HG03432 (cell line): Measurements from ENCODE around the gene ARHGAP23.
"Not testable (repeated sequence)": the region's sequence is repeated elsewhere in the genome, so short reads cannot be mapped to it uniquely, and the experiment has no call there.

Experiments used
- ATAC-seq: cut with Tn5 transposase; IDR thresholded peaks from one replicate; pipeline ENCODE4 v1.9.1; 2021; ENCODE audit warnings: mild to moderate bottlenecking, moderate library complexity; ENCODE audit not compliant: unreplicated experiment

The ARHGAP23 gene

DNA sequence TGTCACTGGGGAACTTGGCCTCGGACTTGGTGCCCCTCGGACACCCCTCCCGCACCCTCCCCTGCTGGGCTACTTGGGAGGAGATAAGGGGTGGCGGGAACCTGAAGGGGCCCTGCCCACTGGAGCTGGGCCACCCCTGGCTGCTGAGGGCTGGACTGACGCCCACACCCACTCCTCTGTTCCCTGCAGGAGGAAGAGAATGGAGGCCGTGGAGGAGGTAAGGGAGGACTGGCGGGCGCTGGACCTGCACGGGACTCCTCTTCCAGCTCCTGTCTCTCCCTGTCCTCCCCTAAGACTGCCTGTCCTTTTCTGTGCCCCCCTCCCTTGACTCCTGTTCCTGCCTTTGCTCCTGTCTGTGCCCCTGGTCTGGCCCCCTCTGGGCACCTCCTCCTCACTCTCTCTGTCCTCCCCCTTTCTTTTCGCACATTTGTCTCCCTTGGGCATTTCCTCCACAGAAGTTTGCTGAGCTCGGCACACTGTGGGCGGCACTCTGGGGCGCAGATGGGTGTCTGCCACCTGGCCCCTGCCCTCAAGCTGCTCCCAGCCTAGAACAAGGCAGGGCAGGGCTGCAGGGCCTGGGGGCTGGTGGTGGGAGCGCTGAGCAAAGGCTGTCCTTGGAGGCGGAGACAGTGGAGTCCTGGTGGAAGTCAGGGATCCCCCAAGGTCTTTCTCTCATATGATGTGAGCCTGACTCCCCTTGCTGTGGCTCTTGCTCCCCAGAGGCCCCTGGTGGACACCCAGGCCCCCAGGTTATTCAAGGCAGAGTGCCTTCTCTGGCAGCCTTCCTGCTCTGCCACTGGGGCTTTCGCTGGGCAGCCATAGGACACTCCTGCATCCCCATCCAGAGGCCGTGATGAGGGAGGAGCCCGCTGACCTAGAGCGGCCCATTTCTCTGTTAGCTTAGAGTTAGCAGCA lies 32.7 kb downstream of the ARHGAP23 start:
- no peak for ATAC-seq

DNA sequence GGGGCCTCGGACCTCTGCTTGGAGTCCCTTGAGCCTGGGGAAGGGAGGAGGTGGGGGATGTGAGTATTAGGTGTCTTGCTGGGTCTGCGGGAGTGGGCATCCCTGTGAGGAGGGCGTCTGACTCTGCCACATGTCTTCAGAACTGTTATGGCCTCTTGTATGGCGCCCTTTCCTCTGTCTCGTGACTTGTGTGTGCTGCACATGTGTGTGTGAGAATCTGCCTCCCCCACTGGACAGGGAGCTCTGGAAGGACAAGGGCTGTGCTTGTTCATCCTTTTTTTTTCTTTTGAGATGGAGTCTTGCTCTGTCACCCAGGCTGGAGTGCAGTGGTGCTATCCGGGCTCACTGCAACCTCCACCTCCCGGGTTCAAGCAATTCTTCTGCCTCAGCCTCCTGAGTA lies 33.4 kb downstream of the ARHGAP23 start:
- ATAC-seq: no peak

DNA sequence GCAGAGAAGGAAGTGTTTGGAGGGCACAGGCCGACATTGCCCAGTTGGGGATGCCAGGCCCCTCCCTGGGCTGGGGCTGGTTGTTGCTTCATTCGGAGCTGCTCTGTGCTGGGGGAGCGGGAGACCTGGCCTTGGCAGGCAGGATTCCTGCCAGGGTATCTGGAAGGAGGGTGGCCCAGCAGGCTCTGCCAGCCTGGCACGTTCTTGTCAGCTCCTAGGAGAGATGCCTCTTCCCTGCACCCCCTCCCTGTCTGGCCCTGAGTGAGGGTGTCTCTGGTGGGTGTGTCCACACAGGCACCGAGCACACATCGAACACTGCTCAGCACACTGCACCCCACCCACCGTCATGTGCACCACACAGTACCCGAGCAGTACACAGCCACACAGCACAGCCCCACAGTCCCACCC lies 35.2 kb downstream of the ARHGAP23 start:
- ATAC-seq: no peak

DNA sequence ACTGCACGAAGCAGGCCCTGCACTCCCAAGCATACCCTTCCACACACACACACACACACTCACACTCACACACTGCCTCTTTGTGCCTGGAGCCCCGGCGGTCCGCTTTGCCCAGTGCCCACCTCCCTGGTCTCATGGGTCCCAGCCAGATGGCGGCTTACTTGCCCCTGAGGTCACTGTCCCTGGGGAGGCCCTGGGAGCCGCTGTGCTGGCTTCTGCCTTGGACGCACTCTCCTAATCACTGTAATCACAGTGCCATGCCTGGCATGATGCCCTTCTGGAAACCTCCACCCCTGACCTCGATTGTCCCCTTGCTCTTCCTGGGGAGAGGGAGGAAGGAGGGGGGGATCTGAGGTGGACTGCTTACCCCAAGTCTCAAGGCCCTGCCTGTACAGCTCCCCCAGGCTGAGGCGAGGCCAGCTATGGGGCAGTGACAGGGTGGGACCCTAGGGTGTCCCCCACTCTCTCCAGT lies 36.0 kb downstream of the ARHGAP23 start:
- no peak for ATAC-seq

DNA sequence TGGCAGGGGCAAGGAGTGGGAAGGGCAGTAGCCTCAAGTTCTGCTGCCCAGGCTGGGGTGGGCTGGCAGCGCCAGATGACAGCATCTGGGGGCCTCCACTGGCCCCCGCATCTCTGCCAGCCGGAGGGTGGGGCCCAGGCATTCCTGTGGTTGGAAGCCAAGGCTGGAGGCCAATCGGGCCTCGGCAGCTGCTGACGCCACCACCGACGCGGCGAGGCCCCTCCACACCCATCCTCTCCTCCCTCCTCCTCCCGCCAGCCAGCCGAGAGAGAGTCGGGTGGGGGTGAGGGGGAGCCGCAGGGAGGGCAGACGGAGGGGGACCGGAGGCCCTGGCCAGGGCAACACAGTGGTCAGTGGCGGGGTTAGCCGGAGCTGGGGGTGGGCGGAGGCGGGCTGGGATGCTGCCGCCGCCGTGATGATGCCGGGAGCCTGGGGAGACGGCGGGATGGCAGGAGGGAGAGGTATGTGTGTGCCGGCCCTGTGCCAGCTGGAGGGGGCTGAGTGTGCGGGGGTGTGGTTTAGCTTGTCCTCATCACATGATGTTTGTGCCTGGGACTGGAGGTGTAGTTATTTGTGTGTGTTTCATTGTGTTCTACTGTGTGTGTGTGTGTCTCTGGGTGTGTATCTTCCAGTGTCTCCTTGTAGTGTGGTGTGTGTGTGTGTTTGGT lies 36.6 kb downstream of the ARHGAP23 start:
- ATAC-seq: no peak

DNA sequence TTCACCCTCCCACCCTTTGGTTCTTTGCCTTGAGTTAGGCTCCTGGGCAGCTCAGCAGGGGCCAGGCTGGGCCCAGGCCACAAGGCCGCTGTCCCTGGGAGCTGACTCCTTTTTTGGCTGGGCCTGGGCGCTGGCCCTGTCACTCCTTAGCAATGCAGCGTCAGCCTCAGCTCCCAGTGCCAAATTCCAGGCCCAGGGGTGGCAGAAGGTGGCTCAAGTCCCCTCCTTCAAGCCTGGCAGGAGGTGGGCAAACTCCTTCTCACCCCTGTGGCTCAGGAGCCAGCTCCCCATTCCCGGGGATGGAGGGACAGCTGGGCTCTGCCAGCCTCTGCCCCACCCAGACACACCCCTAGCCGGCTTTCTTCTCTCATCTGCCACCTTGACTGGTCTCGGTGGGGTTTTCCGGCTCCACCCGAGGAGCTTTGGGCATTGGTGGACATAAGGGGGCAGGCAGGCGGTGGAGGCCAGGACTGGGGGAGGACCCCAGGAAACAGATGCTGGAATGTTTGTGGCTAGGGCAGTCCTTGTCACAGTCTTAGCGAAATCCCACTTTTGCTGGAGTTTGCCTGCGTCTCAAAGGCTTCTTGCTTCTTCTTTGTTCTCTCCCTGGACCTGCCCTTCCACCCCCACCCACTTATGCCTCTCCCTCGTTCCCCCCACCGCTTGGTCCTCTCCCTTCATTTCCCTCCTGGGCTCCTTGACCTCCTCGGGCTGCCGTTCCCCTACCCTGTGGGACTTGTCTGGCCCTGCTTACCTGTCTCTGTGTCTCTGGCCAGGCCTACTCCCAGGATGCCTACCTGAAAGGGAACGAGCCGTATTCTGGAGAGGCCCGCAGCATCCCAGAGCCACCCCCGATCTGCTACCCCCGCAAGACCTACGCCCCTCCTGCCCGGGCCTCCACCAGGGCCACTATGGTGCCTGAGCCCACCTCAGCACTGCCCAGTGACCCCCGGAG lies 37.4 kb downstream of the ARHGAP23 start:
- no peak for ATAC-seq

DNA sequence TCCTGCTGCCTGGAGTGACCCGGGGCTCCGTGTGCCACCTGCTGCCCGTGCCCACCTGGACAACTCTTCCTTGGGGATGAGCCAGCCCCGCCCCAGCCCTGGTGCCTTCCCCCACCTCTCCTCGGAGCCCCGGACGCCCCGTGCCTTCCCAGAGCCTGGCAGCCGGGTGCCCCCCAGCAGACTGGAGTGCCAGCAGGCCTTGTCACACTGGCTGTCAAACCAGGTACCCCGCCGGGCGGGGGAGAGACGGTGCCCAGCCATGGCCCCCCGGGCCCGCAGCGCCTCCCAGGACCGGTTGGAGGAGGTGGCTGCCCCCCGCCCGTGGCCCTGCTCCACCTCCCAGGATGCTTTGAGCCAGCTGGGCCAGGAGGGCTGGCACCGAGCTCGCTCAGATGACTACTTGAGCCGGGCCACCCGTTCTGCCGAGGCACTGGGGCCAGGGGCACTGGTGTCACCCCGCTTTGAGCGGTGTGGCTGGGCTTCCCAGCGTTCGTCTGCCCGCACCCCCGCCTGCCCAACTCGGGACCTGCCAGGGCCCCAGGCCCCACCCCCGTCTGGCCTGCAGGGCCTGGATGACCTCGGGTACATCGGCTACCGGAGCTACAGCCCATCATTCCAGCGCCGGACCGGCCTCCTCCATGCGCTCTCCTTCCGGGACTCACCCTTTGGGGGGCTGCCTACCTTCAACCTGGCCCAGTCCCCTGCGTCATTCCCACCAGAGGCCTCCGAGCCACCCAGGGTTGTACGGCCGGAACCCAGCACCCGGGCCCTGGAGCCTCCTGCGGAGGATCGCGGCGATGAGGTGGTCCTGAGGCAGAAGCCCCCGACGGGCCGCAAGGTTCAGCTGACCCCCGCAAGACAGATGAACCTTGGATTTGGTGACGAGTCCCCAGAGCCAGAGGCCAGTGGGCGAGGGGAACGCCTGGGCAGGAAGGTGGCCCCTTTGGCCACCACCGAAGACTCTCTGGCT lies 38.4 kb downstream of the ARHGAP23 start:
- no peak for ATAC-seq

DNA sequence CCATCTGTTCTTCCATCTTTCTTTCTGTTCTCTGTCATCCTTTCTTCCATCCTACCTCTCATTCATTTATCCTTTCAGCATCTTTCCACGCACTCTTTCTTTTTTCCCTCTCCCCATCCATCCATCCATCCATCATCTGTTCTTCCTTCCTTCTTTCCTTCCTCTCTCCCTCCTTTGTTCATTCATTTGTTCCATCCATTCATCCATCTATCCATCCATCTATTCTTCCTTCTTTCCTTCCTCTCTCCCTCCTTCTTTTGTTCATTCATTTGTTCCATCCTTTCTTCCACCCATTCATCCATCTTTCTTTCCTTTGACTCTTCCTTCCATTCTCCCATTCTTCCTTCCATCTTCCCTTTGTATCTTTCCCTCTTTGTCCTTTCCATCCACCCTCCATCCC lies 39.2 kb downstream of the ARHGAP23 start:
- no peak for ATAC-seq

DNA sequence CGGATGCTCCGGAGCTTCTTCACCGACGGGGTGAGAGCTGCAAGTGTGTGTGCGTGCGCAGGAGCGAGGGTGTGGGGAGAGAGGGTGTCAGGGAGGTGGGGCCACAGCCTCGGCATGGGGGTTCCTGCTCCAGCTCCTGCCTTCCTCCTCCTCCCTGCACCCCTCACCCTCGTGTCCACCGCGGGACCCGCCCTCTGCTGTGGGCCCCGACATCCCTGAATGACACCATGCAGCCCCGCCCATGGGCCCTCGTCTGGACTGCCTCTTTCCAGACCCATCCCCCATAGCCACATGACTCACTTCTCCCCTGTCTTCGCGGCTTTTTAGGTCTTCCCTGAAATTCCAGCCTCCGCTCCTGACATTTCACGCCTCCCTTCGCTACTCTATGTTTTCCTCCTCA lies 41.6 kb downstream of the ARHGAP23 start:
- ATAC-seq: no peak

DNA sequence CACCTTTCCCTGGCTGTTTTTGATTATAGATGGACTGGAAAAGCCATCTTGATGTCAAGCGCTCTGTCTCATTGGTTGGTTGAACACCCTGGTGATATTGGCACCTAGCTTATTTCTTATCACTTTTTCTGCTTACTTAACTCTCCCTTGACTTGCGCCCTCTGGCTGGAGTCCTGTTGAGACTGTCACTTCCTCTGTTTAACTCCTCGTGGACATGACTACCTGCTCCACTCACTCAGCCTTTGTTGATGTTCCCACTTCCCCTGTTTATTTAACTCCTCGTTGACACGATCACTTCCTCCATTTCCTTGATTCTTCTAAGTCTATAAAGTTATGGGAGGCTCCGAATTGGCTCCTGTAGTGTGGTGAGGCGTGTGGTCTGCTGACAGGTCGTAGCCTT lies 43.0 kb downstream of the ARHGAP23 start:
- not testable (repeated sequence) for ATAC-seq

DNA sequence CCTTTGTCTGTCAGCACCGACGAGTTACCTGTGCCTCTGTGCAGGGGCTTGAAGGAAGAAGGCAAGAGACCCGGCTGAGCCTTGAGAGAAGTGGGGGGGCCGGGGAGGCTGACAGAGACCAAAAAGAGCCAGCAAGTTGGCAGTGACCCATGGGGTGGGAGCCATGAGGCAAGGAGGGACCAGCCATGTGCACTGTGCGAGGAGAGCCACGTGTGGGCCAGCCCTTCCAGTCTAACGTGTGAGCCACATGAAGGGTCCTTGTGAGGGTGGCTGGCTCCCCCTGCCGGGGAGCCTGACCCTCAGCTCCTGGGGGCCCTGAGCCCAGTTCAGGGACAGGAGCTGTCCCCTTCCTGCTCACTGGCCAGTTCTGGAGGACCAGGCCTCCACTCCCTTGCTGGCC lies 46.4 kb downstream of the ARHGAP23 start:
- not testable (repeated sequence) for ATAC-seq

DNA sequence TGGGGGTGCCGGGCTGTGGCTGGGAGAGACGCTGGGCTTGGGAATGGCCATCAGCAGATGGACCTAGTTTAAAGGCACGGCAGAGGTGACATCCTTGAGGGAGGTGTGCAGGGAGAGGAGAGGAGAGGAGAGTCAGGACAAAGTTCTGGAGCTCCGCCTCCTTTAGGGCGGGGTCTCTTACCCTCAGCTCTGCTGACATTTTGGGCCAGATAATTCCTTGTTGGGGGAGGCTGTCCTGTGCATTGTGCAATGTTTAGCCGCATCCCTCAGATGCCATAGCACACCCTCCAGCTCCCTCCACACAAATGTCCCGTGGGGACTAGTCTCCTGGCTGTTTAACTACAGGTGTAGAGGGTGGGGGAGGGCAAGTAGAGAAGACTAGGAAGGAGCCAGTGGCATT lies 48.3 kb downstream of the ARHGAP23 start:
- no peak for ATAC-seq

DNA sequence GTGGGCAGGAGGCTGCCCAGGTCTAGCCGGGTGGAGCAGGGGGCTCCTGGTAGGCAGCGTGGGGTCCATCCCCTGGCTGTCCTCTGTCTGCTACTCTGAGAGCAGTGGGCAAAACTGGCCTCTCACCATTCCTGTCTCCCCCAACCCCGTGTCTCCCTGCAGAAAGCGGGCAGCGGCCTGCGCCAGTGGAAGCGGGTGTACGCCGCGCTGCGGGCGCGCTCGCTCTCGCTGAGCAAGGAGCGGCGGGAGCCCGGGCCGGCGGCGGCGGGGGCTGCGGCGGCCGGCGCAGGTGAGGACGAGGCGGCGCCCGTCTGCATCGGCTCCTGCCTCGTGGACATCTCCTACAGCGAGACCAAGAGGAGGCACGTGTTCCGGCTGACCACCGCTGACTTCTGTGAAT lies 49.2 kb downstream of the ARHGAP23 start:
- not testable (repeated sequence) for ATAC-seq

DNA sequence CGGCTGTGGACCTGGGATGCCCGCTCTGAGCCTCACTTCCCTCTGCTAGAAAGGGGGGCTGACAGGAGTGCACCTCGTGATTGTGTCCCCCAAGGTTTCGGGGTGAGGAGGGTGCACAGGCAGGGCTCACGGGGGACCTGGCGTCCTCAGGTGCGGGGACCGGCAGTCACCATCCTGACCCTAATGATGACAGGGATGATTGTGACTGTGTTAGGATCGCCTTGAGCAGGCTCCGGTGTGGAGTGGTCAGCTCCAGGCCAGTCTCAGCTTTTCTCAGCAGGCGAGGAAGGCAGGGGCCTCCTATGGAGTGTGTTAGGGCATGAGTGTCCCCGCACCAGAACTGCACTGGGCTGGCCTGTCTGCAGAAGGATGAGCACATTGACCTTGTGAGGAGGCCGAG lies 49.7 kb downstream of the ARHGAP23 start:
- not testable (repeated sequence) for ATAC-seq

DNA sequence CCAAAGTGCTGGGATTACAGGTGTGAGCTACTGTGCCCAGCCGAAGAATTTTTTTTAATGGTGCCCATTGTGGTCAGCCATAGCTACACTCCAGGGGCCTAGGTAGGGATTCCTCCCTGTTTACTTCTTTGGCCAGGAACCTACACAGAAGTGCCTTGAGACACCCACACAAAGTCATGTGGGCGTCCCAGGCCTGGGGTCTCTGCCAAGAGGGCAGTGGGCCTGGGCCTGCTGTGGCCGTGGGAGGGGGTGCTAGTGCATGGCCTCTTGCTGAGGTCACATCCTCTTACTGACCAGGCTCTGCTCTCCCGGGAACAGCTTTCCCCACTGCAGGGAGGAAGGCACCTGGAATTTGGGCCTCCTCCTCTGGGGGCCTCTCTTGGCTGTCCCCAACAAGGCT lies 50.4 kb downstream of the ARHGAP23 start:
- not testable (repeated sequence) for ATAC-seq

DNA sequence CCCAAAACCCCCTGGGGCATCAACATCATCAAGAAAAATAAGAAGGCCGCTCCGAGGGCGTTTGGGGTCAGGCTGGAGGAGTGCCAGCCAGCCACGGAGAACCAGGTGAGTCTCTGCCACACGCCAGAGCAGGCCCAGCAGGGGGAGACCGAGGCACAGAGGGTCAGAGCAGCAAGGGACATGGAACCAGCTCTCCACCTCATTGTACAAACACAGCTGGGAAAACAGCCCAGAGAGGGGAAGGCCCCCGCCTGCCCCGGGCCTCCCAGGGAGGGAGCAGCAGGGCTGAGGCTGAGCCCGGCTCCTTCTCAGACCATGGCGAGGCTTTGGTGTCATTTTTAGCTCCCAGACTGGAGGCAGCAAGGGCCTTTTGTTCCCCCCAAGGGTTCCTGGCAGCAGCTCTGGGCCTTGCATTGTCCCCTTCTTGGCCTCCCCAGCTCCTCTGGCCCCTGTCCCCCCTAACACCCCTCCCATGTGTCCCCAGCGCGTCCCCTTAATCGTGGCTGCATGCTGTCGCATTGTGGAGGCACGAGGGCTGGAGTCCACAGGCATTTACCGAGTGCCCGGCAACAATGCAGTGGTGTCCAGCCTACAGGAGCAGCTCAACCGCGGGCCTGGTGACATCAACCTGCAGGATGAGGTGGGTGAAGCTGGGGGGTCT lies 53.9 kb downstream of the ARHGAP23 start:
- not testable (repeated sequence) for ATAC-seq

DNA sequence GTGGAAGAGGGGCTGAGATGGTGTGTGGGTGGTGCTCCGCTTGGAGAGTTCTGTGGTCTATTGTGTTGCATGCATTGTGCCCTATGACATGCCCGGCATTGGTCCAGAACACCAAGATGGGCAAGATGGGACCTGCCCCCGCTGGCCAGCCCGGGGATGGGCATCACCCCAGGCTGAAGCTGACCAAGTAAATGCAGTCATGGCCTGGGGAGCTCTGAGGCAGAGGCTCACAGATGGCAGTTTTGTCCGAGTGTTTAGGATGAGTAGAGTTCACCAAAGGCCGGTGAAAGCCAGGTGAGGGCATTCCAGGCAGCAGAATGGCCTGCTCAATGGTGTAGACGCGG lies 54.4 kb downstream of the ARHGAP23 start:
- ATAC-seq: not testable (repeated sequence)

DNA sequence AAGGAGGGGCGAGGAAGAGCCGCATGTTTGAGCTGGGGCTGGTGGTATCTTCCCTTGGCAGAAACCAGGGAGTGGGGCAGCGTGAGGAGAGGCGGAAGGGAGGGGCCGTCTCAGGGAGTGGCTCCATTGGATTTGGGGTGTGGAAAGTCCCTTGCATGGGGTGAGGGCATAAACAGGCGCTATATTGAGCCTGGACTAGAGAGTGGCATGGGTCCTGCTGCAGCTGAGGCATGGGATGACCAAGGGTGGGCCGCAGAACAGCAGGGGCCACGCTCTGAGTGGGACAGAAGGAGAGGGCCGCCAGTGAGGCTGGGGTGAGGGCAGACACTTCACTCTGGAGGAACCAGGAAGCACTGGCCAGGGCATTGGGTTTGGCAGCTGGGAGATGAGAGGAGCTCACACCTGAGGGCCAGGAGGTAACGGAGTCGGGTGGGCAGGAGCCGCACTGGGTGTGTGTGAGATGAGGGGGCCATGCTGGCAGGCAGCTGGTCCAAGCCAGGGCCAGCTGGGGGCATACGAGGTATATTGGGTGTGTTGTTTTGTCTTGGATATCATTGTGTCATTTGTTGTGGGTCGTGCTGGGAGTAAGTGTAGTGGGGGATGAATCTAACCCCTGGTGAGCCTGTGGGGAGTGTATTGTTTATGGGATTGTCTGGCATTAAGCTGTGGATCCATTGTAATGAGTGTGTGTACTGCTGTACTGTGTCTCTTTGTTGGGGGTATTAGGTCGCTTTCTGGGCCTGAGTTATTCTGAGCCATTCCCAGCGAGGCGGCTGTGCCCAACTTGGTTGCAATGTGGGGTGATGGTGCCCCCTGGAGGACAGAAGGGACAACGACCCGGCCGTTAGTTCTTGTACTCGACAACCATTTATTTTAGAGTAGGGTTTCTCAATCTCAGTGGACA lies 56.2 kb downstream of the ARHGAP23 start:
- ATAC-seq: not testable (repeated sequence)
